Mesendoderm (in vitro differentiated cells): ENCODE data around the gene PCBP1.

Experiments
- DNase-seq: peaks from one replicate; pipeline ENCODE4 v3.0.0; 2013
- H2AK5ac ChIP-seq: 2 replicates; pipeline ENCODE4 v1.6.1; 2013; ENCODE audit warnings: low read length, inconsistent platforms
- H2BK120ac ChIP-seq: 2 replicates; pipeline ENCODE4 v1.6.1; 2013; ENCODE audit warnings: low read depth, mild to moderate bottlenecking, low read length, moderate library complexity, mixed read lengths
- H2BK15ac ChIP-seq: replicated peaks from 2 replicates; pipeline ENCODE4 v1.6.1; 2013; ENCODE audit warnings: low read depth, mild to moderate bottlenecking, moderate library complexity
- H2BK5ac ChIP-seq: 2 replicates; pipeline ENCODE4 v1.6.1; 2013; ENCODE audit warnings: low read length, inconsistent platforms
- H3K18ac ChIP-seq: 2 replicates; pipeline ENCODE4 v1.6.1; 2013; ENCODE audit warnings: mild to moderate bottlenecking, low read length, mixed read lengths
- H3K23ac ChIP-seq: one replicate; pipeline ENCODE4 v1.6.1; 2013; ENCODE audit warnings: low read length
- H3K27ac ChIP-seq: 2 replicates; pipeline ENCODE4 v1.5.1; 2013; ENCODE audit warnings: low read depth, mild to moderate bottlenecking, inconsistent platforms, low read length, moderate library complexity
- H3K27me3 ChIP-seq: 2 replicates; pipeline ENCODE4 v1.6.1; 2013; ENCODE audit warnings: low read length, control low read depth, mild to moderate bottlenecking, inconsistent platforms; ENCODE audit not compliant: insufficient read depth, poor library complexity
- H3K36me3 ChIP-seq: 2 replicates; pipeline ENCODE4 v1.6.1; 2013; ENCODE audit warnings: low read length, inconsistent platforms; ENCODE audit not compliant: control insufficient read depth, insufficient read depth
- H3K4ac ChIP-seq: one replicate; pipeline ENCODE4 v1.6.1; 2013; ENCODE audit warnings: low read depth, mild to moderate bottlenecking, low read length, moderate library complexity
- H3K4me1 ChIP-seq: 2 replicates; pipeline ENCODE4 v1.6.1; 2013; ENCODE audit warnings: low read depth, low read length, inconsistent platforms; ENCODE audit not compliant: control insufficient read depth
- H3K4me2 ChIP-seq: 2 replicates; pipeline ENCODE4 v1.6.1; 2013; ENCODE audit warnings: low read length
- H3K4me3 ChIP-seq: 2 replicates; pipeline ENCODE4 v1.5.1; 2013; ENCODE audit warnings: mild to moderate bottlenecking, low read length
- H3K56ac ChIP-seq: one replicate; pipeline ENCODE4 v1.6.1; 2013; ENCODE audit warnings: low read length
- H3K79me1 ChIP-seq: 2 replicates; pipeline ENCODE4 v1.6.1; 2013; ENCODE audit warnings: low read length, inconsistent platforms
- H3K79me2 ChIP-seq: 2 replicates; pipeline ENCODE4 v1.6.1; 2013; ENCODE audit warnings: mild to moderate bottlenecking, low read length; ENCODE audit not compliant: control insufficient read depth, insufficient read depth
- H3K9ac ChIP-seq: 2 replicates; pipeline ENCODE4 v1.6.1; 2013; ENCODE audit warnings: low read length, inconsistent platforms
- H4K5ac ChIP-seq: one replicate; pipeline ENCODE4 v1.6.1; 2013; ENCODE audit warnings: low read length
- H4K8ac ChIP-seq: one replicate; pipeline ENCODE4 v1.6.1; 2013; ENCODE audit warnings: low read depth, mild to moderate bottlenecking, control low read depth, low read length, moderate library complexity
- WGBS: extraction: QIAGEN DNeasy Blood & Tissue Kit; methylation state at CpG from one replicate; pipeline ENCODE4 v1.1.7; 2013; ENCODE audit warnings: low lambda C conversion rate, missing lambda C conversion rate; ENCODE audit not compliant: insufficient coverage; ENCODE audit errors: extremely low coverage; 5-methylcytosine and 5-hydroxymethylcytosine counted together

Gene PCBP1

GRCh38 chr2:70083344-70084156, 3.7 kb upstream of the PCBP1 start:
- H3K36me3 ChIP-seq: no peaks in the 10 kb centered on the region
- no peak overlapping the region for H3K27ac ChIP-seq
- WGBS: no CpG with 5 or more reads among the region's 8 CpGs

GRCh38 chr2:70084973-70085710, 2.1 kb upstream of the PCBP1 start:
- Histone ChIP-seq H4K5ac (peak overlapping the region; percentile 94), H3K36me3 (no peaks in the 10 kb centered on the region), H4K8ac (peak overlapping the region; percentile 87), H3K4me1 (peaks cover 2% of the 10 kb centered on the region), H3K18ac (peak overlapping the region; percentile 100), H3K79me1 (no peaks in the 10 kb centered on the region), H3K56ac (peak overlapping the region; percentile 100), H2BK5ac (peak overlapping the region; percentile 99), H3K79me2 (peaks cover 15% of the 10 kb centered on the region), H2BK120ac (no peak overlapping the region), H3K27ac (peak overlapping the region; percentile 99), H3K9ac (peak overlapping the region; percentile 99), H3K4me2 (peak overlapping the region; percentile 94), H3K23ac (no peak overlapping the region), H3K27me3 (no peaks in the 10 kb centered on the region), H2AK5ac (no peak overlapping the region), H2BK15ac (peak overlapping the region; percentile 65), H3K4ac (peak overlapping the region; percentile 99), H3K4me3 (no peak overlapping the region)
- WGBS: no CpG with 5 or more reads among the region's 10 CpGs
- DNase-seq: peak; percentile 86

More at GRCh38 chr2:70083344-70084156, 3.7 kb upstream of the PCBP1 start:
- Histone ChIP-seq H4K5ac (no peak overlapping the region), H2BK120ac (no peak overlapping the region), H2BK15ac (no peak overlapping the region), H3K4me2 (no peak overlapping the region), H3K79me2 (peaks cover 10% of the 10 kb centered on the region), H2BK5ac (no peak overlapping the region), H3K9ac (no peak overlapping the region), H3K4me1 (no peaks in the 10 kb centered on the region), H2AK5ac (no peak overlapping the region), H3K18ac (no peak overlapping the region), H3K27me3 (no peaks in the 10 kb centered on the region), H3K56ac (no peak overlapping the region), H3K23ac (no peak overlapping the region), H3K79me1 (no peaks in the 10 kb centered on the region), H4K8ac (no peak overlapping the region), H3K4ac (no peak overlapping the region), H3K4me3 (no peak overlapping the region)
- peak; percentile 36 for DNase-seq

DNA sequence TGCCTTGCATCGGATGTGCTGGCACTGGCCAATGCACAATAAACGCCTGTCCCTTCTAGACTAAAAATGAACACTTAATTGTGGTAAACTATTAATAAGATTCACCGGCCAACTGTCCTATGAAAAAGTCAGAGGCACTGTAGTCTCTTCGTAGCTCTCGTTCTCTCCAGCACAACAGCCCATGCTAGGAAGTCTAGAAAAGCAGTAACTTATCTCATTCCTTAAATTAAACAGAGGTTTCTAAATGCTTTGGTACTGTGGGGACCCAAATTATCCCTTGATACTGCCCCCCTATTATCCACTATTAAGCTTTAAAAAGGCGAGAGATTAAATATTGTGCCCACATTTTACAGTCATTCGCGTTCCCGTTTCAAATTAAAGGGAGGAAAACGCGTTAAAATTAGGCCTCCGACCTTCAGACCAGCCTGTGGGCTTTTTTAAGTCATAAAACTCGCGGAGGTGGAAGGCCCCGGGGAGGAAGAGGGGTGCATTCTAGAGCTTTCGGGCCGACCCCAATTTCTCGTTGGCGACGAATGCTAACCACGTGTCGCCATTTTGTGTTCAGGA, 1.5 kb upstream of the PCBP1 start:
- no CpG with 5 or more reads among the region's 22 CpGs for WGBS
- Histone ChIP-seq H3K56ac (peak overlapping the region; percentile 100), H3K4me1 (peaks cover 2% of the 10 kb centered on the region), H2BK5ac (peak overlapping the region; percentile 99), H3K79me1 (peaks cover 2% of the 10 kb centered on the region), H3K27ac (peak overlapping the region; percentile 99), H2BK15ac (no peak overlapping the region), H2AK5ac (peak overlapping the region; percentile 44), H3K9ac (peak overlapping the region; percentile 99), H3K4me2 (peak overlapping the region; percentile 94), H4K8ac (peak overlapping the region; percentile 88), H3K4ac (peak overlapping the region; percentile 99), H4K5ac (peak overlapping the region; percentile 94), H3K79me2 (peaks cover 15% of the 10 kb centered on the region), H3K23ac (peak overlapping the region; percentile 99), H3K4me3 (no peak overlapping the region), H3K27me3 (no peaks in the 10 kb centered on the region), H3K18ac (peak overlapping the region; percentile 100), H2BK120ac (peak overlapping the region; percentile 84), H3K36me3 (no peaks in the 10 kb centered on the region)
- peak; percentile 49 for DNase-seq

- peak overlapping the region; percentile 100 for H3K56ac ChIP-seq
- DNase-seq: peak; percentile 90
- H4K5ac ChIP-seq: peak overlapping the region; percentile 99
- peak overlapping the region; percentile 79 for H2BK15ac ChIP-seq
- peak overlapping the region; percentile 88 for H4K8ac ChIP-seq
- H3K4me2 ChIP-seq: peak overlapping the region; percentile 94
- H3K4me3 ChIP-seq: peak overlapping the region; percentile 58
- peak overlapping the region; percentile 99 for H3K27ac ChIP-seq
- no peaks in the 10 kb centered on the region for H3K27me3 ChIP-seq
- H3K4me1 ChIP-seq: peaks cover 2% of the 10 kb centered on the region
- no CpG with 5 or more reads among the region's 40 CpGs for WGBS
- peak overlapping the region; percentile 99 for H3K4ac ChIP-seq
- H2BK5ac ChIP-seq: peak overlapping the region; percentile 99
- peaks cover 2% of the 10 kb centered on the region for H3K79me1 ChIP-seq
- peak overlapping the region; percentile 100 for H3K18ac ChIP-seq
- H3K79me2 ChIP-seq: peaks cover 15% of the 10 kb centered on the region
- H3K23ac ChIP-seq: peak overlapping the region; percentile 99
- H2AK5ac ChIP-seq: peak overlapping the region; percentile 60
- H3K36me3 ChIP-seq: no peaks in the 10 kb centered on the region
- peak overlapping the region; percentile 99 for H3K9ac ChIP-seq
- H2BK120ac ChIP-seq: peak overlapping the region; percentile 84
Measured at GRCh38 chr2:70086278-70086837, 919 bp upstream of the PCBP1 start.

DNA sequence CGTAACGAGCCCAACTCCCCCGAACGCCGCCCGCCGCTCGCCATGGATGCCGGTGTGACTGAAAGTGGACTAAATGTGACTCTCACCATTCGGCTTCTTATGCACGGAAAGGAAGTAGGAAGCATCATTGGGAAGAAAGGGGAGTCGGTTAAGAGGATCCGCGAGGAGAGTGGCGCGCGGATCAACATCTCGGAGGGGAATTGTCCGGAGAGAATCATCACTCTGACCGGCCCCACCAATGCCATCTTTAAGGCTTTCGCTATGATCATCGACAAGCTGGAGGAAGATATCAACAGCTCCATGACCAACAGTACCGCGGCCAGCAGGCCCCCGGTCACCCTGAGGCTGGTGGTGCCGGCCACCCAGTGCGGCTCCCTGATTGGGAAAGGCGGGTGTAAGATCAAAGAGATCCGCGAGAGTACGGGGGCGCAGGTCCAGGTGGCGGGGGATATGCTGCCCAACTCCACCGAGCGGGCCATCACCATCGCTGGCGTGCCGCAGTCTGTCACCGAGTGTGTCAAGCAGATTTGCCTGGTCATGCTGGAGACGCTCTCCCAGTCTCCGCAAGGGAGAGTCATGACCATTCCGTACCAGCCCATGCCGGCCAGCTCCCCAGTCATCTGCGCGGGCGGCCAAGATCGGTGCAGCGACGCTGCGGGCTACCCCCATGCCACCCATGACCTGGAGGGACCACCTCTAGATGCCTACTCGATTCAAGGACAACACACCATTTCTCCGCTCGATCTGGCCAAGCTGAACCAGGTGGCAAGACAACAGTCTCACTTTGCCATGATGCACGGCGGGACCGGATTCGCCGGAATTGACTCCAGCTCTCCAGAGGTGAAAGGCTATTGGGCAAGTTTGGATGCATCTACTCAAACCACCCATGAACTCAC, 673 bp downstream of the PCBP1 start:
- peak; percentile 73 for DNase-seq
- Histone ChIP-seq H3K9ac (peak overlapping the region; percentile 99), H2AK5ac (peak overlapping the region; percentile 67), H3K27ac (peak overlapping the region; percentile 98), H3K4me1 (peaks cover 2% of the 10 kb centered on the region), H3K79me1 (peaks cover 2% of the 10 kb centered on the region), H3K56ac (peak overlapping the region; percentile 99), H2BK15ac (no peak overlapping the region), H2BK120ac (no peak overlapping the region), H4K8ac (no peak overlapping the region), H3K23ac (peak overlapping the region; percentile 91), H3K4ac (peak overlapping the region; percentile 95), H3K27me3 (no peaks in the 10 kb centered on the region), H3K79me2 (peaks cover 15% of the 10 kb centered on the region), H3K4me3 (peak overlapping the region; percentile 97), H4K5ac (no peak overlapping the region), H3K36me3 (no peaks in the 10 kb centered on the region), H2BK5ac (peak overlapping the region; percentile 78), H3K4me2 (peak overlapping the region; percentile 66), H3K18ac (peak overlapping the region; percentile 86)
- WGBS: no CpG with 5 or more reads among the region's 58 CpGs
